HepG2 (cell line): ENCODE data around the gene PSD. TPM values are rescaled to one million over a fixed set of nuclear protein-coding genes. Genes with fewer than 3 reads are reported as not detected.

Experiments
- ATAC-seq: fragments of 200-7000 bp; cut with Tn5 transposase; 3 replicates; pipeline ENCODE4 v1.9.1; 2020; ENCODE audit warnings: mild to moderate bottlenecking, moderate library complexity
- BruUV-seq: library from RNA; stranded (reverse); fragments of 400-500 nt; replicated peaks from 2 replicates; lab custom pipeline; 2021; lab: Mats Ljungman, UMichigan
- CTCF ChIA-PET: fragments of 300-600 bp; formaldehyde crosslinking; extraction: SDS; loops from one replicate; lab custom pipeline; 2021; ENCODE audit warnings: low total read pairs, inconsistent platforms, low intra/inter-chr PET ratio; lab: Yijun Ruan, JAX
- POLR2A ChIA-PET: fragments of 350-600 bp; sonication (Branson Sonifier 250); formaldehyde crosslinking; loops from one replicate; lab custom pipeline; 2020; ENCODE audit warnings: antibody characterized with exemption, inconsistent platforms; lab: Yijun Ruan, JAX
- DNase-seq: peaks from one replicate; pipeline ENCODE4 v3.0.0-alpha.2; 2015; ENCODE audit warnings: low spot score
- FAIRE-seq: peaks from 3 replicates; lab custom pipeline; 2011; peaks lifted over from hg19 to GRCh38; lab: Jason Lieb, UNC
- H2AFZ ChIP-seq: one replicate; pipeline ENCODE4 v1.6.1; 2011; ENCODE audit warnings: low read length, inconsistent platforms
- H3K27ac ChIP-seq: fragments of 300-600 bp; 3 replicates; pipeline ENCODE4 v1.8.0; 2011; ENCODE audit warnings: mixed run types, mild to moderate bottlenecking, mixed read lengths, low read length, inconsistent platforms; ENCODE audit not compliant: insufficient read depth; ENCODE audit errors: extremely low read length
- H3K27me3 ChIP-seq, 2 experiments: fragments of 200-600 bp in 1 of 2; 2 replicates in 1 of 2; 3 replicates in 1 of 2; pipeline versions ENCODE4 v1.6.0 to v1.8.0; 2011; ENCODE audit warnings: low read length in 2 of 2, mild to moderate bottlenecking in 2 of 2, moderate library complexity in 2 of 2, inconsistent platforms in 1 of 2; ENCODE audit not compliant: insufficient read depth in 2 of 2, control insufficient read depth in 1 of 2
- H3K36me3 ChIP-seq, 2 experiments: fragments of 200-600 bp in 1 of 2; replicated peaks in 1 of 2; 2 replicates in 1 of 2; 3 replicates in 1 of 2; pipeline versions ENCODE4 v1.5.1 to v1.8.0; 2011; ENCODE audit warnings: low read length in 2 of 2, inconsistent platforms in 1 of 2; ENCODE audit not compliant: insufficient read depth in 2 of 2, control insufficient read depth in 1 of 2
- H3K4me1 ChIP-seq: 2 replicates; pipeline ENCODE4 v1.5.1; 2012; ENCODE audit warnings: low read length, inconsistent platforms; ENCODE audit not compliant: insufficient read depth
- H3K4me2 ChIP-seq: 2 replicates; pipeline ENCODE4 v1.6.0; 2011; ENCODE audit warnings: low read depth, low read length, inconsistent platforms
- H3K4me3 ChIP-seq, 3 experiments: fragments of 200-600 bp in 1 of 3; sonication (generic), shearing (Covaris generic) in 1 of 3; replicated peaks in 1 of 3; 2 replicates each; pipeline ENCODE4 v1.5.1; 2011 to 2016; ENCODE audit warnings: low read length in 3 of 3, inconsistent platforms in 2 of 3, low read depth in 2 of 3, mild to moderate bottlenecking in 2 of 3, control low read depth in 1 of 3, mixed read lengths in 1 of 3; ENCODE audit not compliant: insufficient read depth in 1 of 3
- H3K79me2 ChIP-seq: one replicate; pipeline ENCODE4 v1.6.1; 2011; ENCODE audit warnings: low read length, inconsistent platforms; ENCODE audit not compliant: insufficient read depth
- H3K9ac ChIP-seq: 2 replicates; pipeline ENCODE4 v1.6.0; 2011; ENCODE audit warnings: mild to moderate bottlenecking, low read depth, low read length, inconsistent platforms; ENCODE audit not compliant: insufficient read depth
- H3K9me3 ChIP-seq: 2 replicates; pipeline ENCODE4 v1.5.1; 2012; ENCODE audit warnings: mild to moderate bottlenecking, low read length
- H4K20me1 ChIP-seq: 2 replicates; pipeline ENCODE4 v1.6.0; 2011; ENCODE audit warnings: inconsistent platforms, mild to moderate bottlenecking, low read length, moderate library complexity; ENCODE audit not compliant: insufficient read depth
- ARHGAP35 ChIP-seq: sonication (generic); formaldehyde crosslinking; IDR thresholded peaks from 2 replicates; pipeline ENCODE4 v1.9.0; 2022; ENCODE audit warnings: mild to moderate bottlenecking, inconsistent platforms, moderate library complexity, missing genetic modification reagents, borderline replicate concordance
- BRF2 ChIP-seq: sonication (generic); formaldehyde crosslinking; IDR thresholded peaks from 2 replicates; pipeline ENCODE4 v1.8.1; 2022; ENCODE audit warnings: mild to moderate bottlenecking, missing genetic modification reagents
- CAMTA2 ChIP-seq: sonication (generic); formaldehyde crosslinking; IDR thresholded peaks from 2 replicates; pipeline ENCODE4 v1.4.0; 2020; ENCODE audit warnings: mild to moderate bottlenecking, missing genetic modification reagents, borderline replicate concordance
- IRF2 ChIP-seq: IDR thresholded peaks from 2 replicates; pipeline ENCODE4 v1.6.1; 2018; ENCODE audit warnings: missing genetic modification reagents, missing compliant biosample characterization
- IRX3 ChIP-seq: sonication (generic); formaldehyde crosslinking; IDR thresholded peaks from 2 replicates; pipeline ENCODE4 v1.8.1; 2023; ENCODE audit warnings: mild to moderate bottlenecking, low read depth, missing genetic modification reagents, borderline replicate concordance
- MAFK ChIP-seq, 2 experiments: IDR thresholded peaks in 1 of 2; conservative IDR thresholded peaks in 1 of 2; 2 replicates each; pipeline ENCODE4 v1.6.1; 2011; ENCODE audit warnings: improper control_type of control experiment in 2 of 2, low read length in 2 of 2
- NR1H2 ChIP-seq: sonication (generic); formaldehyde crosslinking; IDR thresholded peaks from 2 replicates; pipeline ENCODE4 v1.8.1; 2022; ENCODE audit warnings: low read depth, missing genetic modification reagents, borderline replicate concordance
- RFXANK ChIP-seq: IDR thresholded peaks from 2 replicates; pipeline ENCODE4 v1.6.1; 2016
- RNF2 ChIP-seq: fragments of 450-650 bp; conservative IDR thresholded peaks from 2 replicates; pipeline ENCODE4 v1.6.1; 2016; ENCODE audit warnings: low read depth
- SRSF9 ChIP-seq: fragments of 200-400 bp; formaldehyde crosslinking; IDR thresholded peaks from 2 replicates; pipeline ENCODE4 v1.6.1; 2018; ENCODE audit warnings: borderline replicate concordance, mild to moderate bottlenecking, low read depth, low read length; ENCODE audit not compliant: insufficient read depth, poor library complexity, severe bottlenecking
- TSC22D2 ChIP-seq: sonication (generic); formaldehyde crosslinking; IDR thresholded peaks from 2 replicates; pipeline ENCODE4 v1.5.1; 2020; ENCODE audit warnings: missing genetic modification reagents, mild to moderate bottlenecking, borderline replicate concordance
- ZFP82 ChIP-seq: sonication (generic); formaldehyde crosslinking; IDR thresholded peaks from 2 replicates; pipeline ENCODE4 v1.5.1; 2020; ENCODE audit warnings: mild to moderate bottlenecking, missing genetic modification reagents, borderline replicate concordance
- ZSCAN29 ChIP-seq: sonication (generic); formaldehyde crosslinking; conservative IDR thresholded peaks from 2 replicates; pipeline ENCODE4 v1.4.0; 2020; ENCODE audit warnings: mild to moderate bottlenecking, missing genetic modification reagents
- whole genome bisulfite sequencing: methylation state at CpG from one replicate; pipeline ENCODE4 v1.1.6; 2017; ENCODE audit warnings: low lambda C conversion rate; 5-methylcytosine and 5-hydroxymethylcytosine counted together
- in situ Hi-C: cut with HindIII; loops from 2 replicates; pipeline ENCODE4 v1.10.0; 2017; ENCODE audit warnings: low pct_unique_long_range_greater_than_20kb; ENCODE audit not compliant: extremely low pct_ligation_motif_present
- intact Hi-C: fragments of 100-400 bp; cut with micrococcal nuclease; formaldehyde crosslinking; loops from one replicate; pipeline ENCODE4 v1.10.0; 2022; ENCODE audit not compliant: unreplicated experiment
- polyA plus RNA-seq, 8 experiments: library from polyadenylated mRNA; depleted of rRNA in 3 of 8; stranded (reverse) in 7 of 8; unstranded in 1 of 8; fragments of >200 nt; fragmentation: Illumina TruSeq in 4 of 8; extraction: Trizol in 4 of 8; gene quantifications; 2 replicates each; pipeline versions ENCODE4 v1.2.1 to v1.2.3, GENCODE V29; 2011 to 2016; ENCODE audit warnings: low read depth in 4 of 8, missing spikeins in 1 of 8, mixed read lengths in 1 of 8; ENCODE audit not compliant: insufficient read depth in 1 of 8
- total RNA-seq, 5 experiments: library from RNA; depleted of rRNA; stranded (reverse); fragments of >200 nt; fragmentation: Illumina TruSeq; extraction: Trizol; gene quantifications; 2 replicates each; pipeline ENCODE4 v1.2.3, GENCODE V29; 2016; ENCODE audit warnings: low read depth in 1 of 5
- TF ChIP-seq, protein P1 (sequence below): sonication (generic); formaldehyde crosslinking; IDR thresholded peaks from 2 replicates; pipeline ENCODE4 v1.5.1; 2020; ENCODE audit warnings: missing genetic modification reagents, mild to moderate bottlenecking, borderline replicate concordance

Gene PSD
- total and polyA plus RNA-seq, 2 of the 13 experiments (the other 11 are each of a cell fraction or from before 2014, with no cell fraction given), result 0.35 to 0.58 TPM

DNA sequence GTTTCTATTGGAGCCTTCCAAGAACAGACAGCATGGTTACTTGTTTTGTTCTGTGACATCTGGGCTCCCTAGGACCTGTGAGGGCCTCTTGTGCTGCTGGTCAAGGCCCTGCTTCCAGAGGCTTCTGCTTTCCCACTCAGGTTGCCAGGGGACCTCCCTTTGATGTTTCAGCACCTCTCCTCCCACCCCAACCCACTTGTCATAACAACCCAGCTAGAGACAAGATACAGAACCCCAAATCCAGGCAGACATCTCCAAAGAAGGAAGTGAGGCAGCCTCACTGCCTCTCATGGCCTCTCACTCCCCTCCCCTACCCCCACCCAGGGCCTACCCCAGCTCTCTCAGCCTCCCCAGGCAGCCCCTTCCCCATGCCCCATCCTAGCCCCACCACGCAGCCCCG is 11.8 kb downstream of the PSD start:
- DNase-seq, result no peak
- 0% methylated on average over 2 of the region's 2 CpGs for WGBS
- no peaks in the 10 kb centered on the region for H3K79me2 ChIP-seq
- no peaks in the 10 kb centered on the region for H3K36me3 ChIP-seq
- H3K27ac ChIP-seq, result no peak overlapping the region
- no peaks in the 10 kb centered on the region for H3K9me3 ChIP-seq
- peaks cover 17 to 50% of the 10 kb centered on the region in 2 experiments for H3K27me3 ChIP-seq
- H3K4me2 ChIP-seq, result no peak overlapping the region
- POLR2A ChIA-PET, result no interaction called here
- H3K9ac ChIP-seq, result no peak overlapping the region
- H2AFZ ChIP-seq, result no peak overlapping the region
- ATAC-seq, result no peak
- no peak for TF ChIP-seq IRX3
- TF ChIP-seq SRSF9, result no peak
- TF ChIP-seq RNF2, result no peak
- no peak for TF ChIP-seq CAMTA2 (CRISPR knock-in tag)
- TF ChIP-seq ARHGAP35 (CRISPR knock-in tag), result no peak
- TF ChIP-seq NR1H2 (CRISPR knock-in tag), result no peak
- H3K4me3 ChIP-seq, result no peak overlapping the region
- in situ Hi-C loops, result loop anchor here (10.0 kb wide), 1 partner anchor 68 kb away; no protein-coding TSS in a partner anchor
- CTCF ChIA-PET, result no interaction called here
- H4K20me1 ChIP-seq, result peaks cover 4% of the 10 kb centered on the region; the same call in 1 of the 2 replicates
- no peak for FAIRE-seq
- no TSS peak for BruUV-seq
- intact Hi-C loops, result no loop called here
- peaks cover 25% of the 10 kb centered on the region for H3K4me1 ChIP-seq

- ChIA-PET POLR2A (interaction anchor here (2.2 kb wide), 1 partner anchor 10 kb away, joined by 7 read pairs; the partner anchor contains the start of gene NFKB2), CTCF (no interaction called here)
- FAIRE-seq, result no peak
- 45% methylated on average over 5 of the region's 6 CpGs for WGBS
- in situ Hi-C loops, result loop anchor here (10.0 kb wide), 1 partner anchor 69 kb away; no protein-coding TSS in a partner anchor
- Histone ChIP-seq H3K4me1 (peaks cover 25% of the 10 kb centered on the region), H3K79me2 (no peaks in the 10 kb centered on the region), H3K36me3 (peaks cover 0 to 4% of the 10 kb centered on the region in 2 experiments; a peak in 1 of 5 replicates), H3K27me3 (peaks cover 15 to 39% of the 10 kb centered on the region in 2 experiments), H4K20me1 (0 out of 2 replicates have a peak, but pooled peaks cover 4% of the 10 kb centered on the region), H3K4me2 (no peak overlapping the region), H3K9ac (no peak overlapping the region), H2AFZ (no peak overlapping the region), H3K4me3 (no peak overlapping the region), H3K9me3 (no peaks in the 10 kb centered on the region), H3K27ac (no peak overlapping the region)
- no peak for ATAC-seq
- intact Hi-C loops, result no loop called here
- BruUV-seq, result no TSS peak
- DNase-seq, result no peak
- TF ChIP-seq RFXANK (no peak), TSC22D2 (CRISPR knock-in tag) (no peak), IRF2 (no peak), ZSCAN29 (no peak), ZFP82 (CRISPR knock-in tag) (no peak), MAFK (conservative IDR thresholded peaks at IDR 0.05 in 1 of 2, IDR thresholded peaks at IDR 0.05 in 1 of 2; ENCODE audit: low read length in 2 of 2) (no peak), BRF2 (CRISPR knock-in tag) (no peak)
- TF ChIP-seq, protein P1, sequence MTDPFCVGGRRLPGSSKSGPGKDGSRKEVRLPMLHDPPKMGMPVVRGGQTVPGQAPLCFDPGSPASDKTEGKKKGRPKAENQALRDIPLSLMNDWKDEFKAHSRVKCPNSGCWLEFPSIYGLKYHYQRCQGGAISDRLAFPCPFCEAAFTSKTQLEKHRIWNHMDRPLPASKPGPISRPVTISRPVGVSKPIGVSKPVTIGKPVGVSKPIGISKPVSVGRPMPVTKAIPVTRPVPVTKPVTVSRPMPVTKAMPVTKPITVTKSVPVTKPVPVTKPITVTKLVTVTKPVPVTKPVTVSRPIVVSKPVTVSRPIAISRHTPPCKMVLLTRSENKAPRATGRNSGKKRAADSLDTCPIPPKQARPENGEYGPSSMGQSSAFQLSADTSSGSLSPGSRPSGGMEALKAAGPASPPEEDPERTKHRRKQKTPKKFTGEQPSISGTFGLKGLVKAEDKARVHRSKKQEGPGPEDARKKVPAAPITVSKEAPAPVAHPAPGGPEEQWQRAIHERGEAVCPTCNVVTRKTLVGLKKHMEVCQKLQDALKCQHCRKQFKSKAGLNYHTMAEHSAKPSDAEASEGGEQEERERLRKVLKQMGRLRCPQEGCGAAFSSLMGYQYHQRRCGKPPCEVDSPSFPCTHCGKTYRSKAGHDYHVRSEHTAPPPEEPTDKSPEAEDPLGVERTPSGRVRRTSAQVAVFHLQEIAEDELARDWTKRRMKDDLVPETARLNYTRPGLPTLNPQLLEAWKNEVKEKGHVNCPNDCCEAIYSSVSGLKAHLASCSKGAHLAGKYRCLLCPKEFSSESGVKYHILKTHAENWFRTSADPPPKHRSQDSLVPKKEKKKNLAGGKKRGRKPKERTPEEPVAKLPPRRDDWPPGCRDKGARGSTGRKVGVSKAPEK (CRISPR knock-in tag), result no peak
Observed at GRCh38 chr10:102405632-102406031, 13.0 kb downstream of the PSD start.
